Measurements from ENCODE around the gene USP36. TPM values are rescaled to one million over a fixed set of nuclear protein-coding genes. Genes with fewer than 3 reads are reported as not detected.

Gene USP36
- total and polyA plus RNA-seq, 8 donors, result 31.2 to 58.3 (median 35.8) TPM

DNA sequence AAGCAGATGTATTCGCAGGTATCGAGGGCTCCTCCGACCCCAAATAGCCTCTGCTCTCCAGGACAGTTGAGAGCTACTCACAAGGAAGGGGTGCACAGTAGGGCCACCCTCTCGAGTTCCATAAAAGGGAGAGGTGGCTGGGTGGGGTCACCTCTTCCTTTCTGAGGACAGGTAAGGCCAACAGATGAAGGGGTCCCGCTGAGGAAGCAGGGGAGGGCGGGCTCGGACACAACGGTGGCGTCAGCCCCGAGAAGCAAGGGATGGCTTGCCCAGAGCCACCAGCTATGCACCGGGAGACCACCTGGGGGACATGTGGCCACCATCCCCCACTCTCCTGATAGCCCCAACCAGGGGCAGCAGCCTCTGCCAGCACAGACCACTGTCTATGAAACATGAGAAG, 43.4 kb downstream of the USP36 start:
- DNase-seq (no peak), ATAC-seq (no peak), FAIRE-seq (no peak)
- intact Hi-C loops (cut with DNase I), result no loop called here
- Histone ChIP-seq H3K27ac (no peak overlapping the region), H3K36me3 (peaks cover 0 to 35% (median 30%) of the 10 kb centered on the region in 3 donors), H3K9me3 (no peaks in the 10 kb centered on the region), H3K4me1 (no peaks in the 10 kb centered on the region), H3K4me3 (no peak overlapping the region), H3K27me3 (no peaks in the 10 kb centered on the region)
- WGBS, 2 donors, result 90 to 91% methylated on average over 11 of the region's 11 CpGs
- TF ChIP-seq, protein P1, sequence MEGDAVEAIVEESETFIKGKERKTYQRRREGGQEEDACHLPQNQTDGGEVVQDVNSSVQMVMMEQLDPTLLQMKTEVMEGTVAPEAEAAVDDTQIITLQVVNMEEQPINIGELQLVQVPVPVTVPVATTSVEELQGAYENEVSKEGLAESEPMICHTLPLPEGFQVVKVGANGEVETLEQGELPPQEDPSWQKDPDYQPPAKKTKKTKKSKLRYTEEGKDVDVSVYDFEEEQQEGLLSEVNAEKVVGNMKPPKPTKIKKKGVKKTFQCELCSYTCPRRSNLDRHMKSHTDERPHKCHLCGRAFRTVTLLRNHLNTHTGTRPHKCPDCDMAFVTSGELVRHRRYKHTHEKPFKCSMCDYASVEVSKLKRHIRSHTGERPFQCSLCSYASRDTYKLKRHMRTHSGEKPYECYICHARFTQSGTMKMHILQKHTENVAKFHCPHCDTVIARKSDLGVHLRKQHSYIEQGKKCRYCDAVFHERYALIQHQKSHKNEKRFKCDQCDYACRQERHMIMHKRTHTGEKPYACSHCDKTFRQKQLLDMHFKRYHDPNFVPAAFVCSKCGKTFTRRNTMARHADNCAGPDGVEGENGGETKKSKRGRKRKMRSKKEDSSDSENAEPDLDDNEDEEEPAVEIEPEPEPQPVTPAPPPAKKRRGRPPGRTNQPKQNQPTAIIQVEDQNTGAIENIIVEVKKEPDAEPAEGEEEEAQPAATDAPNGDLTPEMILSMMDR (IDR thresholded peaks at IDR 0.05), result no peak

- Histone ChIP-seq H3K27me3 (no peaks in the 10 kb centered on the region), H3K27ac (no peak overlapping the region), H3K4me1 (no peaks in the 10 kb centered on the region), H3K4me3 (no peak overlapping the region), H3K36me3 (peaks cover 0 to 35% (median 30%) of the 10 kb centered on the region in 3 donors), H3K9me3 (no peaks in the 10 kb centered on the region)
- no peak for FAIRE-seq
- no peak for DNase-seq
- TF ChIP-seq, protein P1 (IDR thresholded peaks at IDR 0.05), result no peak
- no peak for ATAC-seq
- 84 to 86% methylated on average over 11 of the region's 11 CpGs for WGBS, 2 donors
- intact Hi-C loops (cut with DNase I), result no loop called here
Measured at GRCh38 chr17:78796517-78796900, 44.1 kb downstream of the USP36 start.

GRCh38 chr17:78795861-78796516, 44.6 kb downstream of the USP36 start:
- WGBS, 2 donors, result 83 to 85% methylated on average over 14 of the region's 14 CpGs
- TF ChIP-seq, protein P1 (IDR thresholded peaks at IDR 0.05), result no peak
- ATAC-seq (no peak), DNase-seq (no peak), FAIRE-seq (no peak)
- Histone ChIP-seq H3K36me3 (peaks cover 0 to 35% (median 30%) of the 10 kb centered on the region in 3 donors), H3K27me3 (no peaks in the 10 kb centered on the region), H3K4me3 (no peak overlapping the region), H3K4me1 (no peaks in the 10 kb centered on the region), H3K9me3 (no peaks in the 10 kb centered on the region), H3K27ac (no peak overlapping the region)
- intact Hi-C loops (cut with DNase I), result no loop called here

GRCh38 chr17:78794864-78795640, 45.6 kb downstream of the USP36 start:
- intact Hi-C loops (cut with DNase I), result no loop called here
- TF ChIP-seq, protein P1 (IDR thresholded peaks at IDR 0.05), result no peak
- H3K36me3 ChIP-seq, result peaks cover 0 to 35% (median 30%) of the 10 kb centered on the region in 3 donors
- DNase-seq (no peak), FAIRE-seq (no peak), ATAC-seq (no peak)
- H3K27me3 ChIP-seq, result no peaks in the 10 kb centered on the region
- no peak overlapping the region for H3K4me3 ChIP-seq
- WGBS, 2 donors, result 89 to 95% methylated on average over 19 to 22 of the region's 22 CpGs
- H3K4me1 ChIP-seq, result peaks cover 5 to 7% (median 6%) of the 10 kb centered on the region in 3 donors
- no peaks in the 10 kb centered on the region for H3K9me3 ChIP-seq
- no peak overlapping the region for H3K27ac ChIP-seq

DNA sequence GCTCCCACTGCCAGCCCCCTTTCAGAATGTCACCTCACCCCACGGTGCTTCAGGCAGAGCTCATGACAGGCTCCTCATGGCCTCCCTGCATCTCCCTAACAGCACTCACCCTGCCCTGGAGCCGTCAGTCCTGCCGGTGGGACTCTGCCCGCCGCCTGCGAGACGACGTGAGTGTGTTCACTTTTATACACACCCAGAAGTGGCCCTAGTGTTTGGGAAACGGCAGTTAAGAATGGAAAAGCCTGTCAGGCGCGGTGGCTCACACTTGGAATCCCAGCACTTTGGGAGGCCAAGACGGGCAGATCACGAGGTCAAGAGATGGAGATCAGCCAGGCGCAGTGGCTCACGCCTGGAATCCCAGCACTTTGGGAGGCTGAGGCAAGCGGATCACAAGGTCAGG, 46.2 kb downstream of the USP36 start:
- intact Hi-C loops (cut with DNase I), result no loop called here
- Histone ChIP-seq H3K27ac (no peak overlapping the region), H3K36me3 (peaks cover 0 to 33% (median 26%) of the 10 kb centered on the region in 3 donors), H3K4me3 (no peak overlapping the region), H3K4me1 (peaks cover 9 to 10% (median 10%) of the 10 kb centered on the region in 3 donors), H3K9me3 (no peaks in the 10 kb centered on the region), H3K27me3 (no peaks in the 10 kb centered on the region)
- TF ChIP-seq, protein P1 (IDR thresholded peaks at IDR 0.05), result no peak
- no peak for DNase-seq
- WGBS, 2 donors, result 89 to 93% methylated on average over 16 of the region's 16 CpGs
- ATAC-seq, result no peak
- no peak for FAIRE-seq

Measured in pancreas (tissue), 10 donors.